ENCODE measurements around the gene USP35.
"Not testable (repeated sequence)": the region's sequence is repeated elsewhere in the genome, so short reads cannot be mapped to it uniquely, and the experiment has no call there.

The USP35 gene

DNA sequence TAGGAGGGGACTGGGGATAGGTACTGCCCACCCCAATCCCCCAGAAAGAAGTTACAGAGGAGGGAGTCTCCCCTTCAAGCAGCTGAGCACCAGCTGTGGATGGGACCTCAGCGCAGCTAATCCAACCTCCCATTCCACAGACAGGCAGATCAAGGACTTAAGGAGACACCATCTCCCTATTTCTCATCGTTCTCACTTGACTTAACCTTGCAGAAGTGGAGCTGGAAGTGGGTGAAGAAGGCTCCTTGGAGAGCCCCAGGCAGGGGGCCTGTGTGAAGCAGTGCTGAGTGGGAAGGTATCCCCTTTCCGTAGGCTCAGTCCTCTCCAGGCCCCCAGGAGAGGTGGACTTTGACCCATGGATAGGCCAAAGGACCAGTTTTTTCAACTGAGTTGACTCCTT lies 27.3 kb downstream of the USP35 start:
- DNase-seq (ENCODE audit: low read depth): no peak

DNA sequence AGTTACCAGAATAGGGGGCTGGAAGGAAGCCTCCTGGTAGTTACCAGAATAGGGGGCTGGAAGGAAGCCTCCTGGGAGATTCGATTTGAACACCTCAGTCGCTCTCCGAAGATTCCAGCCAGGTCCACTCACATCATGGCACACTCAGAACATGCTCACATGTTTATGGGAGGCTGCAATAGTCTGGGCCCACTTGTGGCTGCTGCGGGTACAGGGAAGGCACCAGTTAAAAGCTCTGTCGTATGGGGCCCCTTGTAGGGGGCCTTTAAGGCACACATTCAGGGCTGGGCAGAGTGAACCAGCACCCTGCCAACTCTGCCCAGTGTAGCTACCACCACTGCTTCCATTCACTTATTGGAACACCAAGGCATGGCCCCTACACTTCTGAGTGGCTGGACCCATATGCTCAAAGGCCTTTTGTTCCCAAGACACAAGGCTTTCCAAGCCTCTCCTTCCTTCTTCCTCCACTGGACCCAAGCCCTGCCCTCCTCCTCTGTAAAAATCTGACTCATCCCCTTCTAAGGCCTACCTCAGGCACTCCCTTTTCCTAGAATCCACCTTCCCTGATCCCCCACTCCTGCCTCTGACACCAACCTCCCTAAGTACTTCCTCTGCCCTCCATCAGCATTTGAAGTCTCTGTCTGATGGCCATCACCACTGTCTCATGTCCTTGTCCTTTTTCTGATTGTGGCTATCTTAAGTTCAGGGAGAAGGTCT lies 28.0 kb downstream of the USP35 start:
- DNase-seq (ENCODE audit: low read depth): no peak

DNA sequence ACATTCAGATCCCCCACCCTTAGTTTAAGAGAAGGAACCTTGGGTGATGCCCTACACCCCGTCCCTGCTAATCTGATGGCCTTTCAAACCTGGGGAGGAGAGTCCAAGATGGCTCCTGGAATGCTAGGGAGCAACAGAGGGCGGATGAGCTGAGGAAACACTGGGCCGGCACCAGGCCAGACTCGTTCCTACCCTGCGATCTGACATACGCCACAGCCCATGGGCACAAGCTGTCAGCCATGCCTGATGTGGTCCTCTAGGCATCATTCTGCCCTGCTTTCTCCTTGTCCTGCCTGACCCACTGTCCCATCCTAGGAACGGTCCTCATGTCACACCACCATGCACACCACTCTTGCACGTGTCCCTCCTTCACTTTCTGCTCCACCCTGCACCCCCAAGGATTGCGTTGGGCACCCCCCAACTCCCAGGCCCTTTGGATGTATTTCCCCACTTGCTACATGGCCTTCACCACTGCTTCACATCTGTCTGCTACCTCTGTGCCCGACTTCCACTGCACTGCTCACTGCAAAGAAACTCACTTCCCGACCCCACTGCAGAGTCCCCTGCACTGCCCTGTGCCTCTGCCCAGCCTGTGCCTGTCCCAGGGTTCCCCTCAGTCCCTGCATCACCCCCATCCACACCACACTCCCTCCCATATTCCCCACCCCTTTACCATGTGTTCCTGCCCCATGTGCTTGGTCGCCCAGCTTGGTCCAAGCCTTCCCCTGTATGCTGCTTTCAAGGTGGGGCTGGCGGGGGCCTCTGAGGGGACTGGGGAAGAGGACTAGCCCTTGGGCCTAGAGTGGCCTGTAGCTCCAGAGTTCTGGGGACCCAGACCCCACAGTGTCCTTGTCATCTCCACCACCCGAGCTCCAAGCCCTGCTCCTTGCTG lies 29.2 kb downstream of the USP35 start:
- DNase-seq (ENCODE audit: low read depth): no peak

GRCh38 chr11:78218707-78219492 lies 30.2 kb downstream of the USP35 start:
- no peak for DNase-seq (ENCODE audit: low read depth)

DNA sequence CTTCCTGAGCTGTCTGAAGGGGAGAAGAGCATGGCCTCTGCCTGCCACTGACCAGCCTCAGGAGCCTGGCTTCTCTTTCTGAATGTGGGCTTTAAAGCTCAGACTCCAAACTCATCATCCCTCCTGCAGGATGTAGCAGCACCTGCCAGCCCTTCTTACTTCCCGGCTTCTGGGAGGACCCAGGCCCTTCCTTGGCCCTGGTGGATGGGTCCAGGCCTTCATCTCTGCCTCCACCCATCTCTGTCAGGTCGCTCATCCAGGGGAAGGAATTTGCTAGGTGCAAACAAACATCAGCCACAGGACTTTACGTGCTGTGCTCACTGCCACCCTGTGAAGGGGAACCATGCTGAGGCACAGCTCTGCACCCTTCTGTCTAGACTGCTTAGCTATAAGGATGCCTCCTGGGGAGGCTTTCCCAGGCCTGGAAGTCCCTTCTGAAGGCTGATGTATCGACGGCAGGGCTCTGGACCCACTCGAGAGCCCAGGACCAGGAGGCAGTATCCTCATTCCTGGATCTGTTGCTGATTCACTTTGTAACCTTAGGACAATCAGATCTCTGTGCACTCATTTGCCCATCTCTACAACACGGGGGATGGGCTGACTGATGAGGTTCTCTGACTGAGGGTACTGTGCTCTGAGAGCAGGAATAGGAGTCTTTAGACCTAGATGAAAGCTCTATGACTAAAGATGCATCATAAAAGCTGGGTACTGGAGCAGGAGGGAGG lies 30.9 kb downstream of the USP35 start:
- DNase-seq (ENCODE audit: low read depth): no peak

- DNase-seq (ENCODE audit: low read depth): no peak
Measured at GRCh38 chr11:78220218-78221157, 31.8 kb downstream of the USP35 start.

DNA sequence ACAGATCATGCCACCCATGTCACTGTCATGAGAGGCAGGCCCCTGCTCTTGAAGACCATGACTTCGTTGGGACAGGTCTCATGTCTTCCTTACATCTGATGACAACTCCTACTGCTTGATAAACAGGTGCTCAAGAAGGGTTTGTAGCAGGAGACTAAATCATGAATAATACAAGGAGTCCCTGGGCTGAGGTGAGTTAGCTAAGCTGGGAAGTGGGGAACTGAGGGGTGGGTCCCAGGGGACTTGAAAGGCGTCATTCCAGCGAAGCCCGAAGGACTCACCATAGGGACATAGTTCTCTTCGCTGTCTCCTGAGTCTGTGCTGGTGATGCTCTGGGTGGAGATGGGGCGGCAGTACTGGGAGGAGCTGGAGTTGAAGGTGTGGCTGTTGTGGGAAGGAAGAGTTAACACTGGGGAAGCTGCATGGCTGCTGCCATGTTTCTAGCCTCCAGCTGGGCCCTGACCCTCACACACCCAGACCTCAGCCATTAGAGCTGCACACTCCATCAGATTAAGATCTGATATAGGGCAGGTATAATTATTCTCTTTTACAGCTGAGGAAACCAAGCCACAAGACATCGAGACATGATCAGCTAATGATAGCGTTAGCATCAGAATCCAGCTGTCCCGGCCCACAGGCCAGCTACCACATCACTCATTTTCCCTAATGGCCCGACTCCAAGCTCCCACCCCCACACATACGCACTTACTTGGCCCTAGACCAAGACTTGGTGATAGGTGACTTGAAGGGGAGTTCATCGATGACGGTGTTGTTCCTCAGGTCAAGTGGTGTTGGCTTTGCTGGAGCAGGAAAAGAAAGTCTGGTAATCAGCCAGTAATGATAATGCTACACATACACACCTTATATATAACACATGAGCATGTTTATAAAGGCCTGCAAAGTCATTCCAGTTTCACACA lies 32.9 kb downstream of the USP35 start:
- no peak for DNase-seq (ENCODE audit: low read depth)

DNA sequence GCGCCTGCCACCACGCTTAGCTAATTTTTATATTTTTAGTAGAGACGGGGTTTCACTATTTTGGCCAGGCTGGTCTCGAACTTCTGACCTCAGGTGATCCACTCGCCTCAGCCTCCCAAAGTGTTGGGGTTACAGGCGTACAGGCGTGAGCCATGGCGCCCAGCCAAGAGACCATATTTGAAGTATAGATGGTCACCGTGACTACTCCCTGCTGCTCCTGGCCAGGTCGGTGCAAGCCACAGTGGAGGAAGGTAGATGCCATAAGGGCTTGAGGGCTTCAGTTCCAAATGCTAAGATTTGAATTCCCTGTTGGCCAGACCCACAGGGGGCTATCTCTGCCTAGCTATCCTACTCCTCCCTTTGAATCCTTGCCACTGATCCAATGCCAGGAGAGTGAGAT lies 34.0 kb downstream of the USP35 start:
- DNase-seq (ENCODE audit: low read depth): not testable (repeated sequence)

GRCh38 chr11:78223320-78223954 lies 34.7 kb downstream of the USP35 start:
- no peak for DNase-seq (ENCODE audit: low read depth)

GRCh38 chr11:78224506-78224905 lies 35.8 kb downstream of the USP35 start:
- DNase-seq (ENCODE audit: low read depth): no peak

DNA sequence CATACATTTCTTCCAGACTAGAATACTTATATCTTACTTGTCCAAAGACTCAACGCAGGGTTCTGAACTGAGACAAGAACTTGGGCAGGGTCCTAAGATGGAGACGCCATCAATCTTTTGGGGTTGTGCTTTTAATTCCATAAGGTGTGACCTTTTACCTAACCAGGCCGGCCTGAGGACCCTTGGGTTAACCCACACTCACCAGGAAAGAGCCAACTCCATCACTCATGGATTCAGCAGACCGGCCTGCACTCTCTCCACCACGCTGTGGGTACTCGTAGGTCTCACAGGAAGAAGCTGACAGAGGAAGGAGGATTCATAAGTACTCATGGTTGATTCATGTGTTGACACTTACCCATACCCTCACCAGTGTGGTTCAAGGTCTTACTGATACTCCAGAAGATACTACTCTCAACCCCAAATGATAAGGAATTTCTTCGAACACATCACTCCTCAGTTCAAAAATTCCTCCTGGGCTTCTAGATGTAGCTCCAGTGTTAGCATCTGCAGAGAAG lies 36.2 kb downstream of the USP35 start:
- DNase-seq (ENCODE audit: low read depth): no peak

DNA sequence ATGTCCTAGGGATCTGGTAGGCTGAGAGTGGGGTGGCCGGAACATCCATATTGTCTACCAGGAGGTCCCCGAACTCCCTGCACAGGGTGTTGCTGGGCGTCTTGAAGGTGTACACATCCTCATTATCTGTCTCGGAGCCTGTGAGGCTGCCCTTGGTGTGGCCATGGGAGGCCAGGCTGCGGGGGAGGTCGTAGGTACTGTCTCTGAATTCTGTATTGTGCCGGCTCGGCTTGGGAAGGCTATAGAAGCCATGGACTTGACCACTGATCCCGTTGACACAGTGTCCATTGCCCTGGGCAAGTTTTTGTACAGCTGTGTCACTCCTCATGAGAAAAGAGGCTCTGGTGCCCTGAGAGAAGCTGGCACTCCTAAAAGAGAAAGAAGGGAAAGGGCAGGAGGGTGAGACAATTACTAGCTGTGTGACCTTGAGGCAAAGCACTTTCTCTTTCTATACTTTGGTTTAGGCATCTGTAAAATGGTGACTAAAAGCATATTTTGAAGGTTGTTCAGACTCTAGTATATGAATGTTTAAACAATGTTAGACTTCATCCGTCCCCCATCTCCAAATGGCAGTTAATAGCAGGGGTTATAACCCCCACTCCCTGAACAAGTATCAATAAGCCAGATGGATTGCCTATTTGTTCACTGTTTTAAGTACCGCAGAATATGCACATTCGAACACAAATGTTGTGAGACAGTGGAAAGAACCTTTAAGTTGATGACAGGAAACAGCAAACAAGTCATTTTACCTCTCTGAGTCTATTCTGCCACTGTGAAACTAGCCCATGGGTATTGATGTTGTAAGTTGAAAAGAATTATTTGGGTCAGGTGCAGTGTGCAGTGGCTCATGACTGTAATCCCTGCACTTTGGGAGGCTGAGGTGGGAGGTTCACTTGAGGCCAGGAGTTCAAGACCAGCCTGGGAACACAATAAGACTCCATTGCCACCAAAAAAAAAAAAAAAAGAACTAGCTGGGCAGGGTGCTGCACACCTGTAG lies 38.3 kb downstream of the USP35 start:
- DNase-seq (ENCODE audit: low read depth): no peak

DNA sequence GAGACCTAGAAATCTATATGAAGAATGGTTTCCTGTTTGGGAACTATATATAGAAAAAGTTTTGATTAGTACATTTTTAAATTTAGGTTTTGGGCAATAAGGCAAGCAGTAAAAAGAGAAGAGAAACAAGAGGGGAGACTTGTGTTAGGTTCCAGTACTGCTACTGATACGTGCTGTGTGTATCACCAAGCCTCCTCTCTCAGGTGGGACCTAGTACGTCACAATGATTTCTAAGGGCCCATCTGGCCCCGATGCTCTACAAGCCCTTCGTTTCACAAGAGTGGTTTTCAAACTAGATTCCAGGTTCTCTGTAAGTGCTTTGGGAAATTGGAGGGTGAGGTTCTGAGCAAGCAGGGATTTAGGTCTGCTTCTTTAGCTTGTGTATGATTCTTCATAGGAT lies 39.2 kb downstream of the USP35 start:
- no peak for DNase-seq (ENCODE audit: low read depth)

GRCh38 chr11:78228467-78228866 lies 39.7 kb downstream of the USP35 start:
- DNase-seq (ENCODE audit: low read depth): no peak

DNA sequence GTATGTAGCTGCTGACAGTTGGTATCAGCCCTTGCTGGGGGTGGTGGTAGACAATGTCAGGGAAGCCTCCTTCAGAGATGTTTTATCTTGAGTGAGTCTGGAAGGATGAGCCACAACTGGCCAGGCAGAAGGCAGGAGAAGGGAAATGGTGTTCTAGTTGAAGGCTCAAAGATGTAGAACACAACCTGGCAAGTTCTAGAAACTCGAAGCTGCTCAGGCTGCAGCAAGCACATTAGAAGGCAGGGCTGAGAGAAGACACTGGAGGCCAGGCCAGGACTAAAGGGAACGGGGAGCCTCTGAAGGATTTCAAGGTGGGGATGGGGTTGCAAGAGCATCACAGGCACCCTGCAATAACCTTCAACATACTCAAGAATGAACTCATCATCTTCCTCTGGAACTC lies 40.4 kb downstream of the USP35 start:
- DNase-seq (ENCODE audit: low read depth): no peak

- no peak for DNase-seq (ENCODE audit: low read depth)
Measured at GRCh38 chr11:78230161-78230877, 41.6 kb downstream of the USP35 start.

DNA sequence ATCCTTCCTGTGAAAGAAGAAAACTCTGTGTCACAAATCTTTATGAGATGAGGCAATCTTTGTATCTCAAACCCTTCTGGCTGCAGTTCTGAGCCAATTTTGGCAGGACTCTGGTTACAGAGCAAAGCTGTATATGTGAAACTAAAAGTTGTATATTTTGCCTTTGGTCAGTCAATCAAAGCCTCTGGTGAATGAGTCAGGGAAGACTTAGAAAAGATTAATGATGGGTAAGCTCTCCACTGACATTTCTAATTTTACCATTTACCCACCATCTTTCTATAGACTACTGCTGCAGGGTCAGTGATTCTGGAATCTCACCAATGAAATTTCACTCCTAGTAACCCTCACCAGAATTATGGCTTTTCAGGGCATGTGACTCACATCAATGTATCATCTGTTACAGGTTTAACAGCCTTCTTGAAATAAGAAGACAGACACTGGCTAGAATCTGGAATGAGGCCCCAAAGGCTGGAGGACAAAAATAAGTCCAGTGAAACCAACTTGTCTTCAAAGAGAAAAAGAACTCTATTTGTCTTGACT lies 43.3 kb downstream of the USP35 start:
- no peak for DNase-seq (ENCODE audit: low read depth)
